HEK293 (cell line): Measurements from ENCODE around the gene RRBP1.

ENCODE experiments used
- CTCF ChIA-PET: fragments of 350-600 bp; formaldehyde crosslinking; extraction: SDS; loops from one replicate; lab custom pipeline; 2021; ENCODE audit warnings: antibody characterized with exemption; lab: Yijun Ruan, JAX
- POLR2A ChIA-PET: fragments of 300-600 bp; formaldehyde crosslinking; extraction: SDS; loops from one replicate; lab custom pipeline; 2020; ENCODE audit warnings: antibody characterized with exemption, inconsistent platforms; lab: Yijun Ruan, JAX
- H3K27ac ChIP-seq: fragments of 200-500 bp; sonication (Bioruptor generic); 2 replicates; pipeline ENCODE4 v1.5.1; 2014; ENCODE audit warnings: low read depth, low read length, control low read depth, inconsistent platforms; ENCODE audit errors: extremely low read depth
- H3K36me3 ChIP-seq, 2 experiments: fragments of 200-500 bp in 1 of 2; sonication (Bioruptor generic) in 1 of 2; 1 replicate in 1 of 2; 2 replicates in 1 of 2; pipeline ENCODE4 v1.5.1; 2014 to 2017; ENCODE audit warnings: inconsistent platforms in 2 of 2, low read length in 2 of 2; ENCODE audit not compliant: control insufficient read depth in 2 of 2, insufficient read depth in 1 of 2
- H3K4me1 ChIP-seq: fragments of 200-500 bp; sonication (Bioruptor generic); 2 replicates; pipeline ENCODE4 v1.5.1; 2014; ENCODE audit warnings: mild to moderate bottlenecking, low read length, inconsistent platforms; ENCODE audit not compliant: control insufficient read depth, insufficient read depth
- H3K4me3 ChIP-seq: 2 replicates; pipeline ENCODE4 v1.5.1; 2011; ENCODE audit warnings: low read depth, mild to moderate bottlenecking, control low read depth, low read length, moderate library complexity
- H3K9me3 ChIP-seq: fragments of 200-500 bp; sonication (Bioruptor generic); 2 replicates; pipeline ENCODE4 v1.5.1; 2014; ENCODE audit warnings: low read depth, low read length, inconsistent platforms; ENCODE audit not compliant: control insufficient read depth, insufficient read depth
- FEZF1 ChIP-seq: fragments of 450-650 bp; formaldehyde crosslinking; IDR thresholded peaks from 2 replicates; pipeline ENCODE4 v1.5.1; 2016; ENCODE audit warnings: missing biosample characterization, missing genetic modification characterization
- GLIS1 ChIP-seq: fragments of 450-650 bp; formaldehyde crosslinking; IDR thresholded peaks from 2 replicates; pipeline ENCODE4 v1.5.1; 2016; ENCODE audit warnings: missing biosample characterization, missing genetic modification characterization
- IKZF3 ChIP-seq: fragments of 450-650 bp; IDR thresholded peaks from 2 replicates; pipeline ENCODE4 v1.5.0; 2018; ENCODE audit warnings: missing biosample characterization, mild to moderate bottlenecking, missing genetic modification characterization, moderate library complexity
- OSR2 ChIP-seq: fragments of 450-650 bp; formaldehyde crosslinking; IDR thresholded peaks from 2 replicates; pipeline ENCODE4 v1.5.1; 2016; ENCODE audit warnings: missing biosample characterization, missing genetic modification characterization
- OVOL3 ChIP-seq: fragments of 450-650 bp; formaldehyde crosslinking; IDR thresholded peaks from 2 replicates; pipeline ENCODE4 v1.5.1; 2016; ENCODE audit warnings: missing biosample characterization, missing genetic modification characterization
- PATZ1 ChIP-seq: fragments of 450-650 bp; formaldehyde crosslinking; IDR thresholded peaks from 2 replicates; pipeline ENCODE4 v1.5.1; 2016; ENCODE audit warnings: missing biosample characterization, missing genetic modification characterization
- REPIN1 ChIP-seq: fragments of 450-650 bp; formaldehyde crosslinking; IDR thresholded peaks from 2 replicates; pipeline ENCODE4 v1.5.1; 2017; ENCODE audit warnings: missing biosample characterization, missing genetic modification characterization, low read depth
- SP7 ChIP-seq: fragments of 450-650 bp; formaldehyde crosslinking; IDR thresholded peaks from 2 replicates; pipeline ENCODE4 v1.5.1; 2016; ENCODE audit warnings: missing biosample characterization, missing genetic modification characterization
- ZBTB26 ChIP-seq: fragments of 450-650 bp; formaldehyde crosslinking; optimal IDR thresholded peaks from 2 replicates; pipeline ENCODE3; 2016; ENCODE audit warnings: missing biosample characterization, mild to moderate bottlenecking, missing genetic modification characterization
- ZNF140 ChIP-seq: fragments of 450-650 bp; formaldehyde crosslinking; IDR thresholded peaks from 2 replicates; pipeline ENCODE4 v1.5.1; 2016; ENCODE audit warnings: missing biosample characterization, missing genetic modification characterization
- ZNF19 ChIP-seq: fragments of 450-650 bp; formaldehyde crosslinking; IDR thresholded peaks from 2 replicates; pipeline ENCODE4; 2016; ENCODE audit warnings: missing biosample characterization, missing genetic modification characterization, low read depth
- ZNF202 ChIP-seq: fragments of 450-650 bp; formaldehyde crosslinking; IDR thresholded peaks from 2 replicates; pipeline ENCODE4 v1.5.1; 2016; ENCODE audit warnings: missing biosample characterization, missing genetic modification characterization, borderline replicate concordance
- ZNF214 ChIP-seq: fragments of 450-650 bp; formaldehyde crosslinking; IDR thresholded peaks from 2 replicates; pipeline ENCODE4 v1.5.1; 2017; ENCODE audit warnings: missing biosample characterization, mild to moderate bottlenecking, missing genetic modification characterization, borderline replicate concordance
- ZNF274 ChIP-seq, 2 experiments: fragments of 200-500 bp in 1 of 2; fragments of 450-650 bp in 1 of 2; sonication (Bioruptor generic) in 1 of 2; formaldehyde crosslinking in 1 of 2; IDR thresholded peaks; 2 replicates each; pipeline versions ENCODE4 v1.5.1 to v1.6.1; 2014 to 2016; ENCODE audit warnings: borderline replicate concordance in 1 of 2, inconsistent platforms in 1 of 2, low read length in 1 of 2, missing biosample characterization in 1 of 2, missing genetic modification characterization in 1 of 2
- ZNF311 ChIP-seq: fragments of 450-650 bp; formaldehyde crosslinking; IDR thresholded peaks from 2 replicates; pipeline ENCODE4 v1.5.1; 2017; ENCODE audit warnings: missing biosample characterization, missing genetic modification characterization, borderline replicate concordance
- ZNF350 ChIP-seq: fragments of 450-650 bp; formaldehyde crosslinking; IDR thresholded peaks from 2 replicates; pipeline ENCODE4 v1.5.0; 2017; ENCODE audit warnings: missing biosample characterization, mild to moderate bottlenecking, missing genetic modification characterization
- ZNF416 ChIP-seq: fragments of 450-650 bp; formaldehyde crosslinking; IDR thresholded peaks from 2 replicates; pipeline ENCODE4 v1.5.1; 2016; ENCODE audit warnings: missing biosample characterization, missing genetic modification characterization
- ZNF449 ChIP-seq: fragments of 450-650 bp; formaldehyde crosslinking; IDR thresholded peaks from 2 replicates; pipeline ENCODE4 v1.5.1; 2017; ENCODE audit warnings: missing biosample characterization, mild to moderate bottlenecking, missing genetic modification characterization, moderate library complexity
- ZNF529 ChIP-seq: fragments of 450-650 bp; formaldehyde crosslinking; IDR thresholded peaks from 2 replicates; pipeline ENCODE4 v1.5.1; 2017; ENCODE audit warnings: missing genetic modification characterization, missing biosample characterization; ENCODE audit not compliant: insufficient replicate concordance
- ZNF530 ChIP-seq: fragments of 450-650 bp; formaldehyde crosslinking; IDR thresholded peaks from 2 replicates; pipeline ENCODE4 v1.5.1; 2016; ENCODE audit warnings: low read depth, missing biosample characterization, missing genetic modification characterization
- ZNF768 ChIP-seq: fragments of 450-650 bp; formaldehyde crosslinking; IDR thresholded peaks from 2 replicates; pipeline ENCODE4 v1.5.1; 2018; ENCODE audit warnings: missing biosample characterization, mild to moderate bottlenecking, missing genetic modification characterization
- ZSCAN16 ChIP-seq: fragments of 450-650 bp; formaldehyde crosslinking; IDR thresholded peaks from 2 replicates; pipeline ENCODE4 v1.5.1; 2016; ENCODE audit warnings: missing biosample characterization, missing genetic modification characterization
- ZXDB ChIP-seq: fragments of 450-650 bp; formaldehyde crosslinking; IDR thresholded peaks from 2 replicates; pipeline ENCODE4 v1.5.1; 2016; ENCODE audit warnings: missing biosample characterization, missing genetic modification characterization
- TF ChIP-seq, protein P1 (sequence below): fragments of 450-650 bp; formaldehyde crosslinking; IDR thresholded peaks from 2 replicates; pipeline ENCODE4 v1.5.1; 2016; ENCODE audit warnings: missing biosample characterization, missing genetic modification characterization, low read depth
- TF ChIP-seq, protein P2 (sequence below): fragments of 450-650 bp; formaldehyde crosslinking; IDR thresholded peaks from 2 replicates; pipeline ENCODE4 v1.5.1; 2016; ENCODE audit warnings: missing biosample characterization, missing genetic modification characterization, low read depth

The RRBP1 gene

GRCh38 chr20:17665756-17666155, 16.3 kb downstream of the RRBP1 start (continued):
- TF ChIP-seq ZNF529 (tag by site-specific recombination) (no peak), ZNF214 (tag by site-specific recombination) (no peak)

GRCh38 chr20:17664025-17664633, 17.9 kb downstream of the RRBP1 start:
- ChIA-PET CTCF (interaction anchor here (3.1 kb wide), 1 partner anchor 18 kb away, joined by 10 read pairs; the partner anchor contains the start of gene RRBP1), POLR2A (no interaction called here)
- Histone ChIP-seq H3K4me3 (no peak overlapping the region), H3K36me3 (peaks cover 0 to 15% of the 10 kb centered on the region in 2 experiments; a peak in 1 of 3 replicates), H3K27ac (no peak overlapping the region), H3K9me3 (no peaks in the 10 kb centered on the region), H3K4me1 (no peaks in the 10 kb centered on the region)
- no peak for TF ChIP-seq ZBTB26 (tag by site-specific recombination)
- no peak for TF ChIP-seq REPIN1 (tag by site-specific recombination)
- no peak for TF ChIP-seq PATZ1 (tag by site-specific recombination)
- TF ChIP-seq FEZF1 (tag by site-specific recombination): no peak
- no peak for TF ChIP-seq ZNF416
- no peak for TF ChIP-seq ZNF140 (tag by site-specific recombination)
- no peak for TF ChIP-seq ZNF768 (tag by site-specific recombination)
- TF ChIP-seq GLIS1: no peak
- no peak for TF ChIP-seq ZNF449 (tag by site-specific recombination)
- TF ChIP-seq ZNF311 (tag by site-specific recombination): no peak

DNA sequence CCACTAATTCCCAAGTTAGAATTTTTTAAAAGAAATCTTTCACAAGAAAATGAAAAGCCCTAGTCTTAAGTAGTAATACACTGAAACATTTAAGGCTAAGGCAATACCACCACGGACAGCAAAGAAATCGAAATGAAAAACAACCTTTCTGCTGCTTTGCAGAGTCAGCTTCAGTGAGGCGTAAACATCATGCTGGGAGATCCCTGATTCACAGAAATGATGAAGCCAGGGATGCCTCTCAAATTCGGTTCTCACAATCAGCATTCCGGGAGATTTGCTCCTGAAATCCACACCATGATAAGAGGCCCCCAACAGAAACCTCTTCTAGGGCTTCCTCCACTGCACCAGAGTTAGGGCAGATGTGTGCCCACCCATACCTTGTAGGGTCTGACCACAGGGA, 18.6 kb downstream of the RRBP1 start:
- no peaks in the 10 kb centered on the region for H3K4me1 ChIP-seq
- peaks cover 0 to 19% of the 10 kb centered on the region in 2 experiments; a peak in 2 of 3 replicates for H3K36me3 ChIP-seq
- ChIA-PET CTCF (no interaction called here), POLR2A (no interaction called here)
- no peak overlapping the region for H3K27ac ChIP-seq
- no peak overlapping the region for H3K4me3 ChIP-seq
- H3K9me3 ChIP-seq: no peaks in the 10 kb centered on the region
- TF ChIP-seq ZSCAN16 (tag by site-specific recombination) (no peak), ZNF19 (no peak), ZXDB (tag by site-specific recombination) (no peak), ZNF202 (tag by site-specific recombination) (no peak), ZNF350 (tag by site-specific recombination) (no peak), SP7 (tag by site-specific recombination) (no peak), OVOL3 (tag by site-specific recombination) (no peak), ZNF274 (IDR thresholded peaks at IDR 0.05; ENCODE audit: low read length) (no peak), ZNF274 (tag by site-specific recombination; IDR thresholded peaks at IDR 0.05; ENCODE audit: borderline replicate concordance) (no peak), ZNF530 (tag by site-specific recombination) (no peak), IKZF3 (tag by site-specific recombination) (no peak), OSR2 (no peak)
- TF ChIP-seq, protein P1, sequence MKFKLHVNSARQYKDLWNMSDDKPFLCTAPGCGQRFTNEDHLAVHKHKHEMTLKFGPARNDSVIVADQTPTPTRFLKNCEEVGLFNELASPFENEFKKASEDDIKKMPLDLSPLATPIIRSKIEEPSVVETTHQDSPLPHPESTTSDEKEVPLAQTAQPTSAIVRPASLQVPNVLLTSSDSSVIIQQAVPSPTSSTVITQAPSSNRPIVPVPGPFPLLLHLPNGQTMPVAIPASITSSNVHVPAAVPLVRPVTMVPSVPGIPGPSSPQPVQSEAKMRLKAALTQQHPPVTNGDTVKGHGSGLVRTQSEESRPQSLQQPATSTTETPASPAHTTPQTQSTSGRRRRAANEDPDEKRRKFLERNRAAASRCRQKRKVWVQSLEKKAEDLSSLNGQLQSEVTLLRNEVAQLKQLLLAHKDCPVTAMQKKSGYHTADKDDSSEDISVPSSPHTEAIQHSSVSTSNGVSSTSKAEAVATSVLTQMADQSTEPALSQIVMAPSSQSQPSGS (tag by site-specific recombination): no peak
- TF ChIP-seq, protein P2, sequence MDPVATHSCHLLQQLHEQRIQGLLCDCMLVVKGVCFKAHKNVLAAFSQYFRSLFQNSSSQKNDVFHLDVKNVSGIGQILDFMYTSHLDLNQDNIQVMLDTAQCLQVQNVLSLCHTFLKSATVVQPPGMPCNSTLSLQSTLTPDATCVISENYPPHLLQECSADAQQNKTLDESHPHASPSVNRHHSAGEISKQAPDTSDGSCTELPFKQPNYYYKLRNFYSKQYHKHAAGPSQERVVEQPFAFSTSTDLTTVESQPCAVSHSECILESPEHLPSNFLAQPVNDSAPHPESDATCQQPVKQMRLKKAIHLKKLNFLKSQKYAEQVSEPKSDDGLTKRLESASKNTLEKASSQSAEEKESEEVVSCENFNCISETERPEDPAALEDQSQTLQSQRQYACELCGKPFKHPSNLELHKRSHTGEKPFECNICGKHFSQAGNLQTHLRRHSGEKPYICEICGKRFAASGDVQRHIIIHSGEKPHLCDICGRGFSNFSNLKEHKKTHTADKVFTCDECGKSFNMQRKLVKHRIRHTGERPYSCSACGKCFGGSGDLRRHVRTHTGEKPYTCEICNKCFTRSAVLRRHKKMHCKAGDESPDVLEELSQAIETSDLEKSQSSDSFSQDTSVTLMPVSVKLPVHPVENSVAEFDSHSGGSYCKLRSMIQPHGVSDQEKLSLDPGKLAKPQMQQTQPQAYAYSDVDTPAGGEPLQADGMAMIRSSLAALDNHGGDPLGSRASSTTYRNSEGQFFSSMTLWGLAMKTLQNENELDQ (tag by site-specific recombination): no peak
